Mammary epithelial cell (primary cell): Measurements from ENCODE around the gene SMS.

ENCODE experiments used
- CTCF ChIP-seq, 2 donors: IDR thresholded peaks in 1 of 2; conservative IDR thresholded peaks in 1 of 2; 2 replicates each; pipeline ENCODE4 v1.5.1; 2011 to 2012; ENCODE audit warnings: inconsistent platforms in 2 of 2, low read length in 2 of 2, mild to moderate bottlenecking in 2 of 2, control low read depth in 1 of 2, low read depth in 1 of 2; ENCODE audit not compliant: insufficient read depth in 1 of 2; ENCODE audit errors: extremely low read depth in 1 of 2
- EZH2 ChIP-seq: IDR thresholded peaks from 2 replicates; pipeline ENCODE4 v1.6.1; 2012; ENCODE audit warnings: low read length, inconsistent platforms, borderline replicate concordance

GRCh38 chrX:21958187-21958586 lies 17.7 kb downstream of the SMS start:
- no peak for TF ChIP-seq EZH2
- TF ChIP-seq CTCF (conservative IDR thresholded peaks at IDR 0.05 in 1 of 2, IDR thresholded peaks at IDR 0.05 in 1 of 2; ENCODE audit: extremely low read depth in 1 of 2, insufficient read depth in 1 of 2, low read depth in 1 of 2, low read length in 2 of 2) = no peak
